D341Med (cell line): ENCODE measurements around the gene PUS1.
"Not testable (repeated sequence)": the region's sequence is repeated elsewhere in the genome, so short reads cannot be mapped to it uniquely, and the experiment has no call there.

Experiments
- DNase-seq: peaks from one replicate; pipeline ENCODE4 v3.0.0; 2012; ENCODE audit warnings: low spot score

The PUS1 gene

GRCh38 chr12:131928711-131929580, at the start of gene PUS1:
TSS of gene PUS1 (plus strand) at chr12:131929276. CDS start at chr12:131929723, 447 bp downstream.
- DNase-seq: peak; percentile 99

GRCh38 chr12:131882804-131883520, 46.1 kb upstream of the PUS1 start:
- DNase-seq: no peak

GRCh38 chr12:131883521-131883900, 45.6 kb upstream of the PUS1 start:
- no peak for DNase-seq

GRCh38 chr12:131885076-131885475, 44.0 kb upstream of the PUS1 start:
- DNase-seq: not testable (repeated sequence)

- DNase-seq: no peak
Measured at GRCh38 chr12:131885543-131886057, 43.5 kb upstream of the PUS1 start.

- DNase-seq: not testable (repeated sequence)
Measured at GRCh38 chr12:131891722-131892121, 37.4 kb upstream of the PUS1 start.

- no peak for DNase-seq
Measured at GRCh38 chr12:131892711-131893604, 36.1 kb upstream of the PUS1 start.

- DNase-seq: no peak
Measured at GRCh38 chr12:131893605-131894312, 35.3 kb upstream of the PUS1 start.

GRCh38 chr12:131894313-131894860, 34.7 kb upstream of the PUS1 start, which contains the start of gene ULK1:
TSS of gene ULK1 (plus strand) at chr12:131894622. CDS start at chr12:131895002, 380 bp downstream.
- DNase-seq: peak; percentile 100

GRCh38 chr12:131894981-131895639, 34.0 kb upstream of the PUS1 start:
- peak; percentile 50 for DNase-seq

GRCh38 chr12:131895640-131896079, 33.4 kb upstream of the PUS1 start:
- peak; percentile 49 for DNase-seq

- peak; percentile 85 for DNase-seq
Measured at GRCh38 chr12:131896080-131896810, 32.8 kb upstream of the PUS1 start.

GRCh38 chr12:131896811-131897270, 32.2 kb upstream of the PUS1 start:
- no peak for DNase-seq

GRCh38 chr12:131897276-131897675, 31.8 kb upstream of the PUS1 start:
- DNase-seq: no peak

- DNase-seq: no peak
Measured at GRCh38 chr12:131897875-131898274, 31.2 kb upstream of the PUS1 start.

- DNase-seq: no peak
Measured at GRCh38 chr12:131900397-131900796, 28.7 kb upstream of the PUS1 start.

GRCh38 chr12:131901431-131902331, 27.4 kb upstream of the PUS1 start:
- DNase-seq: no peak
